Ecto neural progenitor cell (in vitro differentiated cells): Measurements from ENCODE around the gene MLYCD.

Experiments used
- DNase-seq: peaks from one replicate; pipeline ENCODE4 v3.0.0-alpha.2; 2018; ENCODE audit warnings: low spot score

The MLYCD gene

DNA sequence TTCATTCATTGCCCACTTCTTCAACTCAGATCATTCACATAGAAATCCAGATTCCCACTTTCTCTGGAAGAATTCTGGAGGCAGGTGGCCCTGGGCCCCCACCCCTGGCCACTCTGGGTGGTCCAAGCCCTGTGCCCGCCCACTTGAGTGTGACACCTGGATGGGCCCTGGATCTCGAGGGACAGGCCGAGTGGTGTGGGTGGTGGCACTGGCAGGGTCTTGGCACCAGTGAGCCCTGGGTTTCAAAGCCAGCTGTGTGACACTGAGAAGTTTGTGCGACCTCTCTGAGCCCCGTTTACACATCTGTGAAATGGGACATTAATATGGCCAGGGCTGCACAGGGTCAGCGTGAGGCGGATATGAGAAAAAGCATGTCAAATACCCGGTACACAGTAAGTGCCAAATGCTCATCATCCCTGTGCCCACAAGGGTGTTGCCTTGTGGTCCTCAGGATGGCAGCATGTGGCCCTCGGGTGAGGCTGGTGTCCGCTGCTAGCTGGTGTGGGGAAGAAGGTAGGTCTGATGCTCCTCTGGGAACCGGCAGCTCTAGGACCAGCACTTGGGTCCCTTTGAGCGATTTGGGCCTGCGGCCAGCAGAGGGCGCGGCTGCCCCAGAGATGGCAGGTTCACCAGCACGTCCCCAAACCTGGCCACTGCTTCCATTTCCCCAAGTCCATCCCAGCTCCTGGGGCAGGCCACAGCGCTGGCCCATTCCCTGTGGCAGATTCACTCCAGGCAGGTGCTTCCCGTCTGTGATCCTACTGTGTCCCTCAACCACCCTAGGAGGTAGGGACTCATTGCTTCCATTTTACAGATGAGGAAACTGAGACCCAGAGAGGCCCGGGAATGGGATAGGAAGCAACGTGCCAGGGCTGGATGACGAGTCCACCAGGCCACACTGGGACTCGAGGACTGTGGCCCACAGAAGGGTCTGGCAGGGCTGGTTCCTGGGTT, 57.7 kb downstream of the MLYCD start:
- DNase-seq = peak; percentile 90

DNA sequence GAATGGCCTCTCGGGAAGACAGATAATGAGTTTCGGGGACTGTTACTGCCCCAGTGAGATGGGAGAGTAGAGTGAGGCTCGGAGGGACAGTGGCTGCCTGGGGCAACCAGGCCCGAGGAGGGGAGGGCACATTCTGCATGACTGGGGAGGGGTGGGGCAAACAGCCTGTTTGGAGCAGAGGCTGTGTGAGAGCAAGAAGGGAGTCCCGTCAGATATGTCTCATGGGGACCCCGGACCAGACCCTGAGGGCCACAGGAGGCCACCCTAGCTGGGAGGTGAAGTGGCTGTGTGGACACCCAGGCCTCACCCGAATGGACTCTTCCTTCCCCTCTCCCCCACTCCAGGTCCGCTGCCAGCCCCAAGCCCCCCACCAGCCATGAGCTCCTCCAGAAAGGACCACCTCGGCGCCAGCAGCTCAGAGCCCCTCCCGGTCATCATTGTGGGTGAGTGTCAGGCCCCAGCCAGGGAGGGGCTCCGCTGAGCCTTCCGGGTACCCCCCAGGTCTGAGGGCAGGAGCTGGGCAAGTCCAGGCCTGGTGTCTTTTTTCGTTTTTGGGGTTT, 58.5 kb downstream of the MLYCD start:
- no peak for DNase-seq

DNA sequence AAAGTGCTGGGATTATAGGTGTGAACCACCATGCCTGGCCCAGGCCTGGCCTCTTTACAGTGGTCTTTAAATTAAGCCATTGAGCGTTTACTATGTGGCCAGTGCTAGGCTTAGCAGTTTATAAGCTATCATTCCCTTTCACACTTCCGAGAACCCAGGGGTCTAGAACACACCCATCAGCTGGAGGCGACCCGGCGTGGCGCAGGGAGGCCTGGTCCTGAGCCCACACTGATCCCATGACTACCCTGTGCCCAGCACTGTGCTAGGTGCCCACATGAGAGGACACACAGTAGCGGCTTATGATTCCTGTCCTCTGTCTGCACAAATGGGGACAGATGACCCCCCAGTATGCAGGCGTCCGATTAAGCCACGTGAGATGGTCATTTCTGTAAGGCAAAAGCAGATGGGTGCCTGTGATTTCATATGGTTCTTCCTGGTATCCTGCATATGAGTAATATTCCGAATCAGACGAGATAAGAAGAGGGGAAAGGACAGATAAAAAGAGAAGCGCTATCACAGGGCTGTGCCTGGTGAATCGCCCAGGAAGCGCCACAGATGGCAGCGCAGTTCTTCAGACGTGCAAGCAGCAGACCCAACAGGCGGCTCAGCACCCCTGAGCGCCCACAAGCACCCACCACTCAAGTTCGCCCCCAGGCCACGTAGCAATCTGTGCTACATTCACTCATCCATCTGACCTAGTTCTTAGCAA, 59.4 kb downstream of the MLYCD start:
- DNase-seq = no peak

DNA sequence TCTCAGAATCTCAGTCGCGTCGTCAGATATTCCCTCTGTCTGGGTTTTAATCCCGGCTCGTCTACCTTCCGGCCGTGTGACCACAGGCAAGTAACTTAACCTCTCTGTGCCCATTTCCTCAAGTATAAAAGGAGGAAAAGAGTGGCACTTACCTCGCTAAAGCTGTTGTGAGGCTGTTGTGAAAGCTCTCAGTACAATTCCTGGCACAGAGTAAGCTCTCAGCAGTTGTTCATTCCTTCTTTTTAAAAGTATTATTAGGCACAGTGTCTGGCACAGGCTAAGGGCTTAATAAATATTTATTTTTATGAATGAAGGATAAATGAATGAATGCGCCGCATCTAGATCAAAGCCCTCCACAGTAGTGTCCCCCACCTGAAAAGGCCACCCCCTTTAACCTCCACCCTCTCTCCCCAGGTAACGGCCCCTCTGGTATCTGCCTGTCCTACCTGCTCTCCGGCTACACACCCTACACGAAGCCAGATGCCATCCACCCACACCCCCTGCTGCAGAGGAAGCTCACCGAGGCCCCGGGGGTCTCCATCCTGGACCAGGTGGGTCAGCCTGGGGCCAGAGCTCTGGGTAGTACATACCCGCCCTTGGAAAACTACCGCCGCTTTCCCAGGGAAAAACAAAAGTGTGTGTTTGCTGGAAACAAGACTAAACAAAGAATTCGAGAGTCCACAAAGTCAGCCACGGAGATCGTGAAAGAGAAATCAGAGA, 60.1 kb downstream of the MLYCD start:
- DNase-seq = no peak

DNA sequence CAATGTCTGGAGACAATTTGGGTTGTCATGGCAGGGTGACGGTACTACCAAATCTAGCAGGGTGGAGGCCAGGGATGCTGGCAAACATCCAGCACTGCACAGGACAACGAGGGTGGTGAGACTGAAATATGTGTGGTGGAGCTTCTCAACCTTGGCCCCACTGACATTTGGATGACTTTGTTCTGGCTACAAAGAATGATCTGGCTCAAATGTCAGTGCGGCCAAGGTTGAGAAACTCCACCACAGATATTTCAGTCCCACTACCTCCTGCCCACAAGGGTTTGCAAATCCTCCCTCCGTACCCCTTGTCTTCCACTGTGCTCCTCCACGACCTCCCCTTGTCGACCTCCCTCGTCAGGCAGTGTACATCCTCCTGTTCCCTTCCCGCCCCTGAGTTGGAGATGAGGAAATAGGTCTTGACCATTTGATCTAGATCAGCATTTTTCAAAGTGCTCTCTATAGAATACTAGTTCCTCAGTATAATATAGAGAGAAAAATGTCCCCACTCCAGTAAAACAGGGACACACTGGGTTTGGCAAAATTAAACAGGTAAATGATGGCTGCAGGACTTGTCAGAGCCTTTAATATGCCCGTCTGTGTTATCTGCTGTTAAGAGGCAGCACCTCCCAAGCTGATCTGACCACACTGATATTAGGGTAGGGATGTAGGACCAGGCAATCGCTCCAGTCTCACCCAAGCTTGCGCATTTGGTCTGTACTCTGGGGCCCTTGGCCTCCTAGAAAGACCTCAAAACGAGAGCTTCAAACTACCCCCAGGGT, 60.9 kb downstream of the MLYCD start:
- DNase-seq = no peak

DNA sequence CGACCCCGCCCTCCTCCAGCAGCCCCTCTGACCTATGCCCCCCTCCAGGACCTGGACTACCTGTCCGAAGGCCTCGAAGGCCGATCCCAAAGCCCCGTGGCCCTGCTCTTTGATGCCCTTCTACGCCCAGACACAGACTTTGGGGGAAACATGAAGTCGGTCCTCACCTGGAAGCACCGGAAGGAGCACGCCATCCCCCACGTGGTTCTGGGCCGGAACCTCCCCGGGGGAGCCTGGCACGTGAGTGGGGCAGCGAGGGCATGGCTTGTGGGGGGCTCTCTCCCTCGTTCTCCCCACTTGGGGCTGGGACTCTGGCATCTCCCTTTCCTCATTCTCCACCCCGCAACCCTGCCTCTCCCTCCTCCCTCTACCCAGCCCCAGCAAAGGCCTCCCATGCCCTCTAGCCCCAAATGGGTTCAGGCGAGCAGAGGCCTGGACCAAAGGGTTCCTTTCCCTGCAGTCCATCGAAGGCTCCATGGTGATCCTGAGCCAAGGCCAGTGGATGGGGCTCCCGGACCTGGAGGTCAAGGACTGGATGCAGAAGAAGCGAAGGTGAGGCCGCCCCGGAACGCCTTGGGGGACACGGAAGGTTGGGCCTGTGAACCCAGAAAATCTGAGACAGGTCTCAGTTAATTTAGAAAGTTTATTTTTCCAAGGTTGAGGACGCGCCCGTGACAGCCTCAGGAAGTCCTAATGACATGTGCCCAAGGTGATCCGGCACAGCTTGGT, 61.8 kb downstream of the MLYCD start:
- DNase-seq = no peak

DNA sequence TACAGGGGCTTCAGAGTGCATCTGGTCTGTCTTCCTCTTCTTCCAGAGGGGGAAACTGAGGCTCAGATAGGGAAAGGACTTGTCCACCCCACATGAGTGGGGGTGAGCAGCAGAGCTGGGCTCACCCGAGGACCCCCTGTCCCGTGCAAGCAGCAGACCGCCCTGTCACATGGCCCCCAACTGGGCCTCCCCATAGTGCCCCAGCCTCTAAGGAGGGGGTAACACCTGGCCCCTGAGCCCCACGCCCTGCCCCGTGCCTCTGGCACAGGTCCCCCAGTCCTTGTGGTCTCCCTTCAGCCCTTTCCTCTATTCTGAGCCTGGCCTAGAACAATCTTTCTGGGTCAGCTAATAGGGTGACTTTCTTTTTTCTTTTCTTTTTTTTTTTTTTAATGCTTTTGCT, 62.7 kb downstream of the MLYCD start:
- no peak for DNase-seq

DNA sequence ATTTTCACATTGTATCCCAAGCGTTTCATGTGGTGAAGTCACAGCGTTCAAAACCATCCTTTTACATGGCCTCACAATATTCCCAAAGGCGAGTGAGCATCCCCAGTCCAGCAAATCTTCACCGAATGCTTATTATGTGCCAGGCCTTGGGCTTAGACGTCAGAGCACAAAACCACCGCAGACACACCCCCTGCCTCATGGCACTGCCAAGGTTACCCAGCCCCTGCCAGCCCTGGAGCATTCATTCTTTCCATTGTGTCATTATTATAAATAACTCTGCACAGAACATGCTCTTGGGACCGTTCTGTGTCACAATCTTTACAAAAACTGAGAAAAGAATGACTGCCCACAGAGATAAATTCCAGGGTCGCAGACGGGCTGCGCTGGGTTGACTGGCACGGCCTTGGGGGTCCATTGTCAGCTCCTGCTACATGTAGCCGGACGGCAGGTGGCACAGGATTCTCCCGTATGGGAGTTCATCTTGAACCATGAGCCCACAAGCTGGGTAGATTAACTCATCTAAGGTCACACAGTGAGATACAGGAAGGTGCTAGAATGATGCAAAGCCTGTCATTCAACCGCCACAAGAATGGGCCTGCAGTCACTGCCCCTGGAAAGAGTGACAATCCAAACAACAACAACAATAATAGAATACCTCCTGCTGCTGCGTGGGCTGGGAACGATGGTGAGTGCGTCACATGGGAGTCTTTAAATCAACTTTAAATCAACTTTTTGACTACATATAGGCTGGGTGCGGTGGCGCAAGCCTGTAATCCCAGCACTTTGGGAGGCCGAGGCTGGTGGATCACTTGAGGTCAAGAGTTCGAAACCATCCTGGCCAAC, 64.6 kb downstream of the MLYCD start:
- no peak for DNase-seq

DNA sequence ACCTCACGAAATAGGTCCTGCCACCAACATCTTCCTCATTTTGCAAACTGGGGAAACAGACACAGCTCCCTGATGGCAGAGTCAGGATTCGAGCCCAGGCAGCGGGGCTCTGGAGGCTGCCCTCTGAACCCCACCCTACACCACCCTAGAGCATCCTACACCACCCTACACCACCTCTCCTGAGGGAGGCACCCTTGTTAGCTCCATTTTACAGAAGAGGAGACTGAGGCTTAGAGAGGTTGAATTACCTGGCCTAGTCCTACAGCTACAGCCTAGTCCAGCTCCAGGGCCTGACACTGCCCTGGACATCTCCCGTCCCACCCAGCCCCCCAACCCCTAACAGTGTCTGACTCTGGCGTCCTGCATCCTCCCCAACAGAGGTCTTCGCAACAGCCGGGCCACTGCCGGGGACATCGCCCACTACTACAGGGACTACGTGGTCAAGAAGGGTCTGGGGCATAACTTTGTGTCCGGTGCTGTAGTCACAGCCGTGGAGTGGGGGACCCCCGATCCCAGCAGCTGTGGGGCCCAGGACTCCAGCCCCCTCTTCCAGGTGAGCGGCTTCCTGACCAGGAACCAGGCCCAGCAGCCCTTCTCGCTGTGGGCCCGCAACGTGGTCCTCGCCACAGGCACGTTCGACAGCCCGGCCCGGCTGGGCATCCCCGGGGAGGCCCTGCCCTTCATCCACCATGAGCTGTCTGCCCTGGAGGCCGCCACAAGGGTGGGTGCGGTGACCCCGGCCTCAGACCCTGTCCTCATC, 65.9 kb downstream of the MLYCD start:
- DNase-seq = no peak

DNA sequence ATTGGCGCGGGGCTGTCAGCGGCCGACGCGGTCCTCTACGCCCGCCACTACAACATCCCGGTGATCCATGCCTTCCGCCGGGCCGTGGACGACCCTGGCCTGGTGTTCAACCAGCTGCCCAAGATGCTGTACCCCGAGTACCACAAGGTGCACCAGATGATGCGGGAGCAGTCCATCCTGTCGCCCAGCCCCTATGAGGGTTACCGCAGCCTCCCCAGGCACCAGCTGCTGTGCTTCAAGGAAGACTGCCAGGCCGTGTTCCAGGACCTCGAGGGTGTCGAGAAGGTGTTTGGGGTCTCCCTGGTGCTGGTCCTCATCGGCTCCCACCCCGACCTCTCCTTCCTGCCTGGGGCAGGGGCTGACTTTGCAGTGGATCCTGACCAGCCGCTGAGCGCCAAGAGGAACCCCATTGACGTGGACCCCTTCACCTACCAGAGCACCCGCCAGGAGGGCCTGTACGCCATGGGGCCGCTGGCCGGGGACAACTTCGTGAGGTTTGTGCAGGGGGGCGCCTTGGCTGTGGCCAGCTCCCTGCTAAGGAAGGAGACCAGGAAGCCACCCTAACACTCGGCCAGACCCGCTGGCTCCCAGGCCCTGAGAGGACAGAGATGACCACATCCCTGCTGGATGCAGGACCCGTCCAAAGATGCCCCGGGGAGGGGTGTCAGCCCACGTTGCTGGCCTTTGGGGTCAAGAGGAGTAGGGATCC, 66.7 kb downstream of the MLYCD start:
- no peak for DNase-seq

DNA sequence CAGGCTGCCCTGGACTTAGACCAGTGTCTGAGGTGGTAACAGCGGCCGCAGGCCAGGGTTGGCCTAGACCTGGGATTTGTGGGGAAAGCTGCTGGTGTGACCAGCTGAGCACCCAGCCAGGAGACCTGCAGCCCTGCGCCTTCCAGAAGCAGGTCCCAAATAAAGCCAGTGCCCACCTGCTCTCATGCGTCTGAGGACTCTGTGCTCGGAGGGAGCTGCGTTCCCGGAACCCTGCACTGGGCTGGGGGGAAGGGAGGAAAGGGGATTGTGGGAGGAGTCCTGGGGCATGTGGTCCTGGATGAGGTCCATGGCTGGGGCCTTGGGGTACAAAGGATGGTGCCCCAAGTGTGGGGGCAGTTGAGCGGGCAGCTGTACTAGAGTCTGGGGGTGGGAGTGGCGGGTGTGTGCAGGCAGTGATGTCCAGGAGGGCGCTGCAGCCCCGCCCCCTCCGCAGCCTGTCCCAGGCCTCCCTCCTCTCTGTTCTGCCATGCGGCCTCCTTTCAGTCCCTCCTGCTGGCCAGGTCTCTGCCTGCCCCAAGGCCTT, 67.3 kb downstream of the MLYCD start:
- no peak for DNase-seq

DNA sequence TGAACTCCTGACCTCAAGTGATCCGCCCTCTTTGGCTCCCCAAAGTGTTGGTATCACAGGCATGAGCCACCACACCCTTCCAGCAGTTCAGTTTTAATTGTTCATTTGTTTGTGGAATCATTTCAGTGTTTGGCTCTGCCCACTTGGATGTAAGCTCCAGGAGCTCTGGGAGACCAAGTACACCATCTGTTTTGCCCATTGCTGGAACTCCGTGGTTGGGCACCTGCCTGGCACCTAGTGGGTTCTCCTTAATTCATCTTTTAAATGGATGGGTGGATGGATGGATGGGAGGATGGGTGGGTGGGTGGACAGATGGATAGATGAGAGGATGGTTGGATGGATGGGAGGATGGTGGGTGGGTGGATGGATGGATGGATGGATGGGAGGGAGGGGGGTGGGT, 68.2 kb downstream of the MLYCD start:
- no peak for DNase-seq

DNA sequence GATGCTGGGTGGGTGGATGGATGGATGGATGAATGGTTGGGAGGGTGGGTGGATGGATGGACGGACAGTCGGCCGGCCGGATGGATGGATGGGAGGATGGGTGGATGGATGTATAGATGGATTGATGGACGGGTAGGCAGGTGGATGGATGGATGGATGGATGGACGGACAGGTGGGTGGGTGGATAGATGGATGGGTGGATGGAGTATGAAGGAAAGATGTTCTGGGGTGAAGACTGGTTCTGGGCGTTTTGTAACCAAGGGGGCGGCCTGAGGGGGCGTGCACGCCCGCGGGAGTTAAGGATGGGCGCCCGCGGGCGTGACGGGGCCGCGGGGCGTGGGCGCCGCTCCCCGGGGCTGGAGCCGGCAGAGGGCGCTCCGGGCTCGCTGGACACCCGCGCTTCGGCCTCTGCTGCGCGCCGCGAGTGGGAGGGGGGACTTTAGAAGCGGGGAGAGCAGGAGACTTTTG, 69.0 kb downstream of the MLYCD start, which contains the start of gene NECAB2:
Gene NECAB2, plus strand, starts transcription at position 407 of the 468 bp plus-strand sequence. CDS start 405 bp downstream, outside the sequence.
- peak; percentile 80 for DNase-seq

DNA sequence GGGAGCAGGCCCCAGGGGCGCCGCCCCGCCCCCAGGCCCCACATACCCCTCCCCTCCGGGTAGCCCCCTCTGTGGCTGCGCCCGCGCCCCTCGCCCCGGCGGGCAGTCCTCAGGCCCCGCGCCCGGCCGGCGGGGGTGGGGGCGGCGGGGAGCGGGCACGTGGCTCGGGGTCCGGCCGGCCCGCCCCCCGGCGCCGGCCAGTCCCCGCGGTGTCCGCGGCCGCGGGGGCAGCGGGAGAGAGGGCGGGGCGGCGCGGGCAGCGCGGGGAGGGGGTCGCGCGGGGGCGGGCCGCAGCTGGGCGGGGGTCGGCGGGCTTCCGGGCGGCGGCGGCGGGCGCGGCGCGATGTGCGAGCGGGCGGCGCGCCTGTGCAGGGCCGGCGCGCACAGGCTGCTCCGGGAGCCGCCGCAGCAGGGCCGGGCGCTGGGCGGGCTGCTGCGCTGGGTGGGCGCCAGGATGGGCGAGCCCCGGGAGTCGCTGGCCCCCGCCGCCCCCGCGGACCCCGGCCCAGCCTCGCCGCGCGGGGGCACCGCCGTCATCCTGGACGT, 69.5 kb downstream of the MLYCD start:
- no peak for DNase-seq

DNA sequence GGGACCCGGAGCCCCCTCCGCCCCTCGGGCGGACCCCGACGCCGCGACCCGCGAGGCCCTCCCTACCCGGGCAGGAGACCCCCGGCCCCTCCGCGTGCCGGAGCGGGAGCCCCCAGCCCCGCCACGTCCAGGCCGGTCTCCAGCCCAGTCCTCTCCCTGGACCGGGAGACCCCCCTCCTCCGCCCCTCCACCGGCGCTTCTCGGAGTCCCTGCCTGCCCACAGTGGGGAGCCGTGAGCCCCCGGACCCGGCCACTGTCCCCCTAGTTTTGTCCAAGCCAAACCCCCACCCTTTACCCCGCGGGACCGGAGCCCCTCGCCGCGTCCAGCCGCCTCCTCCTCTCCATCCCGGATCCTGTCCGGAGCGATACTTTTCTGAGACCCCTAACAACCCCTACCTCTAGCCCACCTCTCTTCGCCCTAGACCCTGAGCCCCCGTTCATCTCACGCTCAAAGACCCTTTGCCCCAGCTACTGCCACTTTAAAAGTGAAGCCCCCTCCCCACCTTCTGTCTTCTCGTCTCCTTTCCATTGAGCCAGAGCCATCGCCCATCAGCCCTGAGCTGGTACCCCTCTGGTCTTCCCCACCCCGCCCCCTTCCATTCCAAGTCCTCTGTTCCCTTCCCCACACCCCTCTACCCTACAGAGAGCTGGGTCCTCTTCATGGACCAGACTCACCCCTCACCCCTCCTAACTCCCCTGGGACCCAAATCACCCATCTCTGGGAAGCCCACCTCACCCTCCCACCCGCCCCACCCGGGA, 70.2 kb downstream of the MLYCD start:
- no peak for DNase-seq

DNA sequence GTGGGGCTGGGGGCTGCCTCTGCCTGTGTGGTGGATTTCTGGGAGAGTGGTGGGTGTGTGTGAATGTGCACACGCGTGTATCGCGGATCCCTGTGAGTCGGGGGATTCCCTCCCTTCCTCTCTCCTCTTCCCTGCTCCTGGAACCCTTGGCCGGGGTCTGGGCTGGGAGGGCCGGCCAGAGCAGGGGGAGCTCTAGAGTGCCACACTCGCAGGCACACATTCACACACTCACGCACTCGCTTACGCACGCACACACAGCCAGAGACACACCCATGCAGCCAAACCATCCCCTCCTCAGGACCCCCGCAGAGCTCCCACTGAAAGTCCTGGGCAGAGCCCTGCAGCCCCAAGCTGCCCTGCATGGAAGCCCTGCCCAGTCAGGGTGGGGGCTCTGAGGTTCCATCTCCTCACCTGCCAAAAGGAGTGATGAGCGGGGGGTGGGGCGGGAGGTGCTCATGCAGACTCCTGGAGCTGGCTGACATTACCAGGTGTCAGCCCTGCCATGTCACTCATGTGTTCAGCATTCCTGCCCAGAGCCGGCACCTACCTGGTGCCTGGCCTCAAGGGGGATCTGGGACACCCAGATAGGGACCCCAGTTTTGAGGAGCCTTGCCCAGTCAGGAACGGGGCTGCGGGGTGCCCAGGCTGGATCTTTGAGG, 71.0 kb downstream of the MLYCD start:
- DNase-seq = no peak
